Chondrocyte (in vitro differentiated cells): Measurements from ENCODE around the gene MYO5C. TPM values are rescaled to one million over a fixed set of nuclear protein-coding genes. Genes with fewer than 3 reads are reported as not detected.

ENCODE experiments used
- DNase-seq: peaks from one replicate; pipeline ENCODE4 v3.0.0; 2021; ENCODE audit warnings: mixed read lengths, low spot score
- H3K27ac Mint-ChIP-seq: one replicate; pipeline ENCODE4 v1.8.0; 2021; ENCODE audit warnings: mild to moderate bottlenecking, moderate library complexity, mixed read lengths; ENCODE audit not compliant: unreplicated experiment
- H3K27me3 Mint-ChIP-seq: 2 replicates; pipeline ENCODE4 v1.8.0; 2021; ENCODE audit warnings: low read depth, mixed read lengths
- H3K36me3 Mint-ChIP-seq: 2 replicates; pipeline ENCODE4 v1.8.0; 2021; ENCODE audit warnings: low read depth, mixed read lengths
- H3K4me1 Mint-ChIP-seq: 2 replicates; pipeline ENCODE4 v1.8.0; 2021; ENCODE audit warnings: low read depth, mild to moderate bottlenecking, mixed read lengths
- H3K4me3 Mint-ChIP-seq: one replicate; pipeline ENCODE4 v1.8.0; 2021; ENCODE audit warnings: mild to moderate bottlenecking, moderate library complexity, mixed read lengths; ENCODE audit not compliant: unreplicated experiment
- H3K9me3 Mint-ChIP-seq: 2 replicates; pipeline ENCODE4 v1.8.0; 2021; ENCODE audit warnings: low read depth, mixed read lengths
- CTCF ChIP-seq: fragments of 200-600 bp; sonication (generic); IDR thresholded peaks from 2 replicates; pipeline ENCODE4 v1.5.0; 2021; ENCODE audit warnings: antibody characterized with exemption, mild to moderate bottlenecking, moderate library complexity
- total RNA-seq: library from RNA; stranded (reverse); gene quantifications from 3 replicates; pipeline ENCODE4 v1.2.1, GENCODE V29; 2021

Gene MYO5C
- total RNA-seq, 1 donor from 2014 or later, result 1.4 TPM

GRCh38 chr15:52256930-52257733 is 38.5 kb downstream of the MYO5C start:
- no peaks in the 10 kb centered on the region for H3K27me3 Mint-ChIP-seq
- H3K9me3 Mint-ChIP-seq, result no peaks in the 10 kb centered on the region
- TF ChIP-seq CTCF, result no peak
- no peak for DNase-seq
- H3K4me3 Mint-ChIP-seq, result no peak overlapping the region
- H3K4me1 Mint-ChIP-seq, result peaks cover 63% of the 10 kb centered on the region
- no peaks in the 10 kb centered on the region for H3K36me3 Mint-ChIP-seq
- peak overlapping the region; percentile 32 for H3K27ac Mint-ChIP-seq

GRCh38 chr15:52256366-52256765 is 39.2 kb downstream of the MYO5C start:
- Mint-ChIP-seq H3K27ac (no peak overlapping the region), H3K36me3 (no peaks in the 10 kb centered on the region), H3K4me1 (peaks cover 57% of the 10 kb centered on the region), H3K9me3 (no peaks in the 10 kb centered on the region), H3K27me3 (no peaks in the 10 kb centered on the region), H3K4me3 (peak overlapping the region; percentile 57)
- no peak for DNase-seq
- peak; percentile 84 for TF ChIP-seq CTCF

GRCh38 chr15:52255935-52256334 is 39.7 kb downstream of the MYO5C start:
- DNase-seq, result no peak
- H3K4me3 Mint-ChIP-seq, result no peak overlapping the region
- H3K4me1 Mint-ChIP-seq, result peaks cover 61% of the 10 kb centered on the region
- no peaks in the 10 kb centered on the region for H3K27me3 Mint-ChIP-seq
- H3K36me3 Mint-ChIP-seq, result no peaks in the 10 kb centered on the region
- no peak overlapping the region for H3K27ac Mint-ChIP-seq
- TF ChIP-seq CTCF, result no peak
- no peaks in the 10 kb centered on the region for H3K9me3 Mint-ChIP-seq

- DNase-seq, result no peak
- H3K9me3 Mint-ChIP-seq, result no peaks in the 10 kb centered on the region
- no peak for TF ChIP-seq CTCF
- H3K4me1 Mint-ChIP-seq, result peaks cover 66% of the 10 kb centered on the region
- peak overlapping the region; percentile 70 for H3K27ac Mint-ChIP-seq
- no peaks in the 10 kb centered on the region for H3K36me3 Mint-ChIP-seq
- no peak overlapping the region for H3K4me3 Mint-ChIP-seq
- no peaks in the 10 kb centered on the region for H3K27me3 Mint-ChIP-seq
Observed at GRCh38 chr15:52255008-52255407, 40.6 kb downstream of the MYO5C start.

- no peak for TF ChIP-seq CTCF
- peak overlapping the region; percentile 70 for H3K27ac Mint-ChIP-seq
- peaks cover 66% of the 10 kb centered on the region for H3K4me1 Mint-ChIP-seq
- no peaks in the 10 kb centered on the region for H3K9me3 Mint-ChIP-seq
- H3K27me3 Mint-ChIP-seq, result no peaks in the 10 kb centered on the region
- no peaks in the 10 kb centered on the region for H3K36me3 Mint-ChIP-seq
- no peak overlapping the region for H3K4me3 Mint-ChIP-seq
- DNase-seq, result no peak
Observed at GRCh38 chr15:52254391-52254790, 41.2 kb downstream of the MYO5C start.
